CD14-positive monocyte (primary cell): ENCODE results near the gene ONECUT3. TPM values are rescaled to one million over a fixed set of nuclear protein-coding genes. Genes with fewer than 3 reads are reported as not detected.

Source experiments
- DNase-seq, 3 donors: peaks; one replicate each; pipeline ENCODE4 v3.0.0-alpha.2; 2011 to 2022
- H2AFZ ChIP-seq: 2 replicates; pipeline ENCODE4 v1.6.0; 2012; ENCODE audit warnings: mild to moderate bottlenecking, low read depth, low read length, inconsistent platforms; ENCODE audit not compliant: insufficient read depth, poor library complexity, severe bottlenecking
- H3K27ac ChIP-seq, 2 donors: 1 replicate in 1 of 2; 2 replicates in 1 of 2; pipeline ENCODE4 v1.5.1; 2012 to 2013; ENCODE audit warnings: low read length in 2 of 2, control low read depth in 1 of 2, inconsistent platforms in 1 of 2, low read depth in 1 of 2, mild to moderate bottlenecking in 1 of 2
- H3K27me3 ChIP-seq, 2 donors: one replicate each; pipeline versions ENCODE4 v1.6.0 to v1.6.1; 2011 to 2013; ENCODE audit warnings: low read length in 2 of 2; ENCODE audit not compliant: control insufficient read depth in 2 of 2, insufficient read depth in 2 of 2
- H3K36me3 ChIP-seq, 2 donors: replicated peaks in 1 of 2; 1 replicate in 1 of 2; 2 replicates in 1 of 2; pipeline versions ENCODE4 v1.5.1 to v1.6.1; 2012 to 2013; ENCODE audit warnings: low read length in 2 of 2, control low read depth in 1 of 2, inconsistent platforms in 1 of 2, mild to moderate bottlenecking in 1 of 2; ENCODE audit not compliant: insufficient read depth in 2 of 2, control insufficient read depth in 1 of 2
- H3K4me1 ChIP-seq, 2 donors: 1 replicate in 1 of 2; 2 replicates in 1 of 2; pipeline versions ENCODE4 v1.5.1 to v1.6.1; 2012 to 2013; ENCODE audit warnings: low read length in 2 of 2, control low read depth in 1 of 2, inconsistent platforms in 1 of 2, mild to moderate bottlenecking in 1 of 2, moderate library complexity in 1 of 2; ENCODE audit not compliant: insufficient read depth in 2 of 2, control insufficient read depth in 1 of 2
- H3K4me2 ChIP-seq: replicated peaks from 2 replicates; pipeline ENCODE3; 2012; ENCODE audit warnings: low read length, moderate library complexity, mild to moderate bottlenecking; ENCODE audit not compliant: poor library complexity, severe bottlenecking; ENCODE audit errors: extremely low read depth
- H3K4me3 ChIP-seq, 3 experiments: fragments of 200-600 bp in 1 of 3; sonication (generic) in 1 of 3; replicated peaks in 1 of 3; 1 replicate in 2 of 3; 2 replicates in 1 of 3; pipeline ENCODE4 v1.5.1; 2011 to 2013; ENCODE audit warnings: low read length in 3 of 3, mild to moderate bottlenecking in 3 of 3, control low read depth in 2 of 3, low read depth in 2 of 3, inconsistent platforms in 1 of 3, moderate library complexity in 1 of 3
- H3K79me2 ChIP-seq: 2 replicates; pipeline ENCODE4 v1.6.0; 2012; ENCODE audit warnings: mild to moderate bottlenecking, control low read depth, inconsistent platforms, low read length, moderate library complexity; ENCODE audit not compliant: insufficient read depth
- H3K9ac ChIP-seq: 2 replicates; pipeline ENCODE4 v1.6.0; 2017; ENCODE audit warnings: low read length, mild to moderate bottlenecking; ENCODE audit not compliant: insufficient read depth, poor library complexity, severe bottlenecking
- H3K9me3 ChIP-seq, 2 donors: replicated peaks in 1 of 2; 1 replicate in 1 of 2; 2 replicates in 1 of 2; pipeline versions ENCODE4 v1.5.1 to v1.6.1; 2012 to 2013; ENCODE audit warnings: low read length in 2 of 2, control low read depth in 1 of 2; ENCODE audit not compliant: control insufficient read depth in 1 of 2, insufficient read depth in 1 of 2
- H4K20me1 ChIP-seq: 2 replicates; pipeline ENCODE4 v1.6.0; 2012; ENCODE audit warnings: mild to moderate bottlenecking, low read length, control low read depth, moderate library complexity; ENCODE audit not compliant: insufficient read depth
- H3K27ac Mint-ChIP-seq, 7 donors: one replicate each; pipeline ENCODE4 v1.8.0; 2020; ENCODE audit warnings: mild to moderate bottlenecking in 7 of 7, mixed read lengths in 7 of 7, moderate library complexity in 6 of 7, inconsistent platforms in 2 of 7
- H3K27me3 Mint-ChIP-seq, 3 donors: one replicate each; pipeline ENCODE4 v1.8.0; 2021 to 2022; ENCODE audit warnings: low read depth in 3 of 3, mild to moderate bottlenecking in 3 of 3, mixed read lengths in 3 of 3, moderate library complexity in 3 of 3, inconsistent platforms in 1 of 3
- H3K36me3 Mint-ChIP-seq, 2 donors: one replicate each; pipeline ENCODE4 v1.8.0; 2020; ENCODE audit warnings: mixed read lengths in 2 of 2, inconsistent platforms in 1 of 2, mild to moderate bottlenecking in 1 of 2
- H3K4me1 Mint-ChIP-seq: one replicate; pipeline ENCODE4 v1.8.0; 2020; ENCODE audit warnings: mild to moderate bottlenecking, mixed read lengths
- H3K4me3 Mint-ChIP-seq, 2 donors: one replicate each; pipeline ENCODE4 v1.8.0; 2020; ENCODE audit warnings: mild to moderate bottlenecking in 2 of 2, mixed read lengths in 2 of 2, moderate library complexity in 1 of 2
- H3K9me3 Mint-ChIP-seq, 7 donors: one replicate each; pipeline ENCODE4 v1.8.0; 2020 to 2022; ENCODE audit warnings: mixed read lengths in 7 of 7, mild to moderate bottlenecking in 6 of 7, moderate library complexity in 6 of 7, inconsistent platforms in 2 of 7
- WGBS: methylation state at CpG from one replicate; pipeline ENCODE4 v1.1.5; 2013; ENCODE audit warnings: missing lambda C conversion rate; ENCODE audit not compliant: insufficient coverage; 5-methylcytosine and 5-hydroxymethylcytosine counted together
- intact Hi-C, 2 donors: fragments of 100-400 bp; cut with micrococcal nuclease; formaldehyde crosslinking; loops; one replicate each; pipeline versions ENCODE4 v1.15.0 to v1.15.1; 2023
- polyA plus RNA-seq, 3 donors: library from polyadenylated mRNA; depleted of rRNA in 1 of 3; unstranded in 2 of 3; stranded (reverse) in 1 of 3; fragments of 300-500 nt in 2 of 3; fragments of >200 nt in 1 of 3; fragmentation: Illumina TruSeq in 2 of 3; gene quantifications; 1 replicate in 2 of 3; 2 replicates in 1 of 3; pipeline ENCODE4 v1.2.3, GENCODE V29; 2012 to 2021
- TF ChIP-seq, protein P1 (sequence below): fragments of 200-600 bp; IDR thresholded peaks from one replicate; pipeline ENCODE4 v1.8.0; 2022; ENCODE audit warnings: antibody characterized with exemption, mild to moderate bottlenecking

ONECUT3 gene
- polyA plus RNA-seq, 3 donors, result not detected

DNA sequence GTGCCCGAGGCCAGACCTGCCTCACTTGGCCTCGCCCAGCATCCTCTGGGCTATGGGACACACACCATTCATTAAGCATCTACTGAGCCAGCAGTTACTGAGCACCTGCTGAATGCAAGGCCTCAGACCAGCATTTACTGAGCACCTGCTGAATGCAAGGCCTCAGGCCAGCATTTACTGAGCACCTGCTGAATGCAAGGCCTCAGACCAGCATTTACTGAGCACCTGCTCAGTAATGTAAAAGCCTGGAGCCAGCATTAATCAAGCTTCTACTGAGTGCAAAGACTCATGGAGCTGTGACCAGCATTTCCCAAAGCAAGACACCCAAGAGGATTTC is 55.1 kb downstream of the ONECUT3 start:
- Histone ChIP-seq H4K20me1 (no peaks in the 10 kb centered on the region), H3K36me3 (peaks cover 12 to 17% of the 10 kb centered on the region in 2 donors), H3K27me3 (no peaks in the 10 kb centered on the region), H3K27ac (no peak overlapping the region), H3K4me1 (peaks cover 15 to 20% of the 10 kb centered on the region in 2 donors), H3K4me3 (no peak overlapping the region), H3K79me2 (no peaks in the 10 kb centered on the region), H3K9me3 (no peaks in the 10 kb centered on the region), H3K4me2 (no peak overlapping the region), H2AFZ (no peak overlapping the region), H3K9ac (no peak overlapping the region)
- intact Hi-C loops, result no loop called here
- peaks cover 21 to 48% of the 10 kb centered on the region in 2 donors for H3K36me3 Mint-ChIP-seq
- WGBS, result 96% methylated on average over 2 of the region's 2 CpGs
- no peaks in the 10 kb centered on the region for H3K9me3 Mint-ChIP-seq
- no peak overlapping the region for H3K27ac Mint-ChIP-seq
- H3K4me1 Mint-ChIP-seq, result peaks cover 15% of the 10 kb centered on the region
- H3K27me3 Mint-ChIP-seq, result no peaks in the 10 kb centered on the region
- H3K4me3 Mint-ChIP-seq, result no peak overlapping the region
- DNase-seq, result no peak
- TF ChIP-seq, protein P1, sequence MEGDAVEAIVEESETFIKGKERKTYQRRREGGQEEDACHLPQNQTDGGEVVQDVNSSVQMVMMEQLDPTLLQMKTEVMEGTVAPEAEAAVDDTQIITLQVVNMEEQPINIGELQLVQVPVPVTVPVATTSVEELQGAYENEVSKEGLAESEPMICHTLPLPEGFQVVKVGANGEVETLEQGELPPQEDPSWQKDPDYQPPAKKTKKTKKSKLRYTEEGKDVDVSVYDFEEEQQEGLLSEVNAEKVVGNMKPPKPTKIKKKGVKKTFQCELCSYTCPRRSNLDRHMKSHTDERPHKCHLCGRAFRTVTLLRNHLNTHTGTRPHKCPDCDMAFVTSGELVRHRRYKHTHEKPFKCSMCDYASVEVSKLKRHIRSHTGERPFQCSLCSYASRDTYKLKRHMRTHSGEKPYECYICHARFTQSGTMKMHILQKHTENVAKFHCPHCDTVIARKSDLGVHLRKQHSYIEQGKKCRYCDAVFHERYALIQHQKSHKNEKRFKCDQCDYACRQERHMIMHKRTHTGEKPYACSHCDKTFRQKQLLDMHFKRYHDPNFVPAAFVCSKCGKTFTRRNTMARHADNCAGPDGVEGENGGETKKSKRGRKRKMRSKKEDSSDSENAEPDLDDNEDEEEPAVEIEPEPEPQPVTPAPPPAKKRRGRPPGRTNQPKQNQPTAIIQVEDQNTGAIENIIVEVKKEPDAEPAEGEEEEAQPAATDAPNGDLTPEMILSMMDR, result no peak

DNA sequence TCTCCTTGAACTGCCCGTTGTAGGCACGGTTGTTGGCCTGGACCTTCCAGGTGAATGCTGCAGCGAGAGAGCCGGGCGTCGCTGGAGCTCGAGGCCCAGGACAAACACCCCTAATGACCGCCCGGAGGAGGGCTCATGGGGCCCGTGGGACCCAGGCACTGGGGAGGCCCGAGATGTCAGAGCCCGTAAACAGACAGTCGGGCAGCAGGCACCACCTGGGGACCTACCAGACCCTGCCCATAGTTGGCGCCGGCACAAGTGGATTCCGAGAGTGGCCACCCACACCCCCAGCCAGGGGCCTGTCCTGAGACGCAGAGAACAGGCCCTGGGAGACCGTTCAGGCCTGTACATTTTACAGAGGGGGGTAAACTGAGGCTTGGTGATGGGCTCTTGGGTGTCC is 56.4 kb downstream of the ONECUT3 start:
- Histone ChIP-seq H3K27me3 (no peaks in the 10 kb centered on the region), H3K4me2 (no peak overlapping the region), H3K27ac (no peak overlapping the region), H4K20me1 (peaks cover 10% of the 10 kb centered on the region), H3K36me3 (peaks cover 11 to 16% of the 10 kb centered on the region in 2 donors), H3K79me2 (no peaks in the 10 kb centered on the region), H3K4me3 (no peak overlapping the region), H3K9me3 (no peaks in the 10 kb centered on the region), H3K9ac (no peak overlapping the region), H3K4me1 (peaks cover 19 to 26% of the 10 kb centered on the region in 2 donors), H2AFZ (no peak overlapping the region)
- Mint-ChIP-seq H3K36me3 (peaks cover 14 to 35% of the 10 kb centered on the region in 2 donors), H3K27me3 (no peaks in the 10 kb centered on the region), H3K4me1 (peaks cover 16% of the 10 kb centered on the region), H3K9me3 (no peaks in the 10 kb centered on the region), H3K27ac (no peak overlapping the region), H3K4me3 (no peak overlapping the region)
- intact Hi-C loops, result loop anchor here in 1 of 2 donors (5.0 kb wide), 1 partner anchor 242 kb away; the partner anchor contains the start of gene MEX3D
- DNase-seq, result no peak
- 98% methylated on average over 12 of the region's 18 CpGs for whole genome bisulfite sequencing
- TF ChIP-seq, protein P1, result no peak
